Vagina (tissue), 2 donors: ENCODE measurements around the gene PCDHA8.

Experiments used
- CTCF ChIP-seq, 3 experiments: fragments of 450-650 bp in 2 of 3; fragments of 200-600 bp in 1 of 3; sonication (generic) in 1 of 3; IDR thresholded peaks; one replicate each; pipeline ENCODE4 v1.5.1; 2017 to 2019; ENCODE audit warnings: antibody characterized with exemption in 3 of 3, mild to moderate bottlenecking in 2 of 3, moderate library complexity in 2 of 3
- POLR2A ChIP-seq, 2 donors: fragments of 450-650 bp; IDR thresholded peaks; one replicate each; pipeline ENCODE4 v1.6.1; 2017; ENCODE audit warnings: antibody characterized with exemption in 2 of 2, mild to moderate bottlenecking in 2 of 2, moderate library complexity in 2 of 2
- POLR2AphosphoS5 ChIP-seq, 2 donors: sonication (generic); formaldehyde crosslinking; IDR thresholded peaks; one replicate each; pipeline ENCODE4 v1.9.0; 2017; ENCODE audit warnings: antibody characterized with exemption in 2 of 2, mild to moderate bottlenecking in 2 of 2, low read depth in 1 of 2; ENCODE audit not compliant: insufficient read depth in 1 of 2

GRCh38 chr5:140835622-140836510 is 5.1 kb upstream of the PCDHA8 start:
- no peak for TF ChIP-seq CTCF (IDR thresholded peaks at IDR 0.05)
- no peak for TF ChIP-seq POLR2A (IDR thresholded peaks at IDR 0.05)
- TF ChIP-seq POLR2AphosphoS5 (IDR thresholded peaks at IDR 0.05; ENCODE audit: insufficient read depth in 1 of 2, low read depth in 1 of 2): no peak
